Muscle of leg (tissue), 11 donors: ENCODE data around the gene DYNC2I2. TPM values are rescaled to one million over a fixed set of nuclear protein-coding genes. Genes with fewer than 3 reads are reported as not detected.

Experiments used
- DNase-seq: peaks from one replicate; pipeline ENCODE4 v3.0.0; 2013
- H3K27ac ChIP-seq: one replicate; pipeline ENCODE4 v1.5.1; 2013; ENCODE audit warnings: mild to moderate bottlenecking, low read length, control low read depth
- H3K27me3 ChIP-seq: one replicate; pipeline ENCODE4 v1.6.1; 2013; ENCODE audit warnings: low read length; ENCODE audit not compliant: control insufficient read depth, insufficient read depth
- H3K36me3 ChIP-seq: one replicate; pipeline ENCODE4 v1.6.1; 2013; ENCODE audit warnings: low read length; ENCODE audit not compliant: control insufficient read depth, insufficient read depth
- H3K4me1 ChIP-seq: one replicate; pipeline ENCODE4 v1.6.1; 2013; ENCODE audit warnings: low read length; ENCODE audit not compliant: control insufficient read depth, insufficient read depth
- H3K4me3 ChIP-seq: one replicate; pipeline ENCODE4 v1.5.1; 2013; ENCODE audit warnings: low read length, control low read depth
- H3K9me3 ChIP-seq: replicated peaks from 2 replicates; pipeline ENCODE4 v1.6.1; 2013; ENCODE audit warnings: low read depth, low read length; ENCODE audit not compliant: control insufficient read depth
- WGBS: methylation state at CpG from one replicate; pipeline ENCODE4 v1.1.5; 2013; ENCODE audit warnings: missing lambda C conversion rate; ENCODE audit not compliant: insufficient coverage; 5-methylcytosine and 5-hydroxymethylcytosine counted together
- polyA plus RNA-seq, 8 donors: library from polyadenylated mRNA; unstranded; fragments of 120-200 nt; gene quantifications; one replicate each; pipeline versions ENCODE4 v1.2.1 to v1.2.3, GENCODE V29; 2013; ENCODE audit warnings: inconsistent platforms in 1 of 8, low replicate concordance in 1 of 8; ENCODE audit not compliant: insufficient read length in 8 of 8, insufficient read depth in 1 of 8
- total RNA-seq: library from RNA; stranded (reverse); fragments of 120-200 nt; gene quantifications from one replicate; pipeline ENCODE4 v1.2.4, GENCODE V29; 2013

Gene DYNC2I2
- total and polyA plus RNA-seq, 9 donors: 40.8 to 60.5 (median 50.0) TPM

DNA sequence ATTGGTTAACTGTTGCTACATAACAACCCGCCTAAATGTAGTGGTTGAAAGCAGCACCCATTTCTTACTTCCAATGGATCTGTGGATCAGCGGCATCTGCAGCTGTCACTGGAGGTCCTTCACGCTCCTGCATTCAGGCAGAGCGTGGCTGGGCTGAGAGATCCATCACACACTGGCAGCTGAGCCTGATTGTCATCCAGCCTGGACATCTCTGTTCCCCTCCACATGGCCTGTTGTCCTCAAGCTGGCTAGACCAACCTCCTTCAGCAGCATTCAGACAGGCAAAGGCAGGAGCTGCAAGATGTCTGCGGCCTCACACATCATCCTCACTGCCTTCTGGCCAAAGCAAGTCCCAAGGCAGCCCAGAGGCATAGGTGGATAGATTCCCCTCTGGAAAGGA is 36.9 kb downstream of the DYNC2I2 start:
- Histone ChIP-seq H3K36me3 (peaks cover 87% of the 10 kb centered on the region), H3K27ac (no peak overlapping the region), H3K9me3 (no peaks in the 10 kb centered on the region), H3K27me3 (no peaks in the 10 kb centered on the region), H3K4me1 (no peaks in the 10 kb centered on the region), H3K4me3 (no peak overlapping the region)
- DNase-seq: no peak
- WGBS: 92% methylated on average over 3 of the region's 5 CpGs

GRCh38 chr9:128619127-128619526 is 37.5 kb downstream of the DYNC2I2 start:
- no peak for DNase-seq
- H3K27me3 ChIP-seq: no peaks in the 10 kb centered on the region
- no peak overlapping the region for H3K4me3 ChIP-seq
- no peaks in the 10 kb centered on the region for H3K9me3 ChIP-seq
- 96% methylated on average over 5 of the region's 6 CpGs for WGBS
- H3K36me3 ChIP-seq: peaks cover 87% of the 10 kb centered on the region
- no peak overlapping the region for H3K27ac ChIP-seq
- H3K4me1 ChIP-seq: no peaks in the 10 kb centered on the region

DNA sequence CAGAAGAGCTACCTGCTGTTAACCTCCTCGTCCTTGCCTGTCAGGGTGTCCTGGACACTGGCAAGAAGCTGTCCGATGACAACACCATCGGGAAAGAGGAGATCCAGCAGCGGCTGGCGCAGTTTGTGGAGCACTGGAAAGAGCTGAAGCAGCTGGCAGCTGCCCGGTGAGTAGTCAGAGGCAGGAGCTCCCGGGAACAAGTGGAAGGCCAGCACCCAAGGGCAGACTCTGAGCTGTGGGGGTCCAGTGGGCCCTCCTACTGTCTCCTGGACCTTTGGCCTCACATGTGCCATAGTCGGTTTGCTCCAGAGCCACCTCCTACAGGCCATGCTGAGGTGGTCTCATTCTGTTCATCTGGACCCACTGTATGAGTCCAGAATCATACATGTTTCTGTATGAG is 38.7 kb downstream of the DYNC2I2 start:
- DNase-seq: no peak
- Histone ChIP-seq H3K27me3 (no peaks in the 10 kb centered on the region), H3K4me3 (no peak overlapping the region), H3K4me1 (no peaks in the 10 kb centered on the region), H3K9me3 (no peaks in the 10 kb centered on the region), H3K36me3 (peaks cover 91% of the 10 kb centered on the region), H3K27ac (no peak overlapping the region)
- 92% methylated on average over 8 of the region's 8 CpGs for WGBS

GRCh38 chr9:128615571-128615970 is 41.1 kb downstream of the DYNC2I2 start:
- H3K4me3 ChIP-seq: no peak overlapping the region
- DNase-seq: no peak
- H3K27ac ChIP-seq: no peak overlapping the region
- 97% methylated on average over 12 of the region's 12 CpGs for WGBS
- H3K4me1 ChIP-seq: no peaks in the 10 kb centered on the region
- no peaks in the 10 kb centered on the region for H3K9me3 ChIP-seq
- H3K36me3 ChIP-seq: peaks cover 92% of the 10 kb centered on the region
- no peaks in the 10 kb centered on the region for H3K27me3 ChIP-seq

DNA sequence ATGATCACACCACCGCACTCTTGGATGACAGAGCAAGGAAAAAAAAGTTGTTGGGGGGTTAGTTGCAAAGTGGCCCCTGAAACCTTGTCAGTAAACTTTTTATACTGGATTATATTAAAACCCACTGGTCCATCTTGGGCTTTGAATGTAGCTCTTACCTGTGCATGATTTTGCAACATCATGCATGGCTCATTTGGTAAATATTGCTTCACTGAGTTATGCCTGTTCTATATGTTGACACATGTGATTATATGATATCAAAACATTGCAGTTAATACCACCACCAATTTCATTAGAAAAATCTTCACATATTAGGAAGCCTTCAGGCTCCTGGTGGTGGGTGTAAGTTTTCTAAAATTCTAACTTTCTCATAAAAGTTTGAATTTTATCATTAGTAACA is 41.9 kb downstream of the DYNC2I2 start:
- Histone ChIP-seq H3K4me3 (no peak overlapping the region), H3K36me3 (peaks cover 92% of the 10 kb centered on the region), H3K27me3 (no peaks in the 10 kb centered on the region), H3K9me3 (no peaks in the 10 kb centered on the region), H3K27ac (no peak overlapping the region), H3K4me1 (no peaks in the 10 kb centered on the region)
- DNase-seq: no peak
- WGBS: no CpG with 5 or more reads among the region's 1 CpG

DNA sequence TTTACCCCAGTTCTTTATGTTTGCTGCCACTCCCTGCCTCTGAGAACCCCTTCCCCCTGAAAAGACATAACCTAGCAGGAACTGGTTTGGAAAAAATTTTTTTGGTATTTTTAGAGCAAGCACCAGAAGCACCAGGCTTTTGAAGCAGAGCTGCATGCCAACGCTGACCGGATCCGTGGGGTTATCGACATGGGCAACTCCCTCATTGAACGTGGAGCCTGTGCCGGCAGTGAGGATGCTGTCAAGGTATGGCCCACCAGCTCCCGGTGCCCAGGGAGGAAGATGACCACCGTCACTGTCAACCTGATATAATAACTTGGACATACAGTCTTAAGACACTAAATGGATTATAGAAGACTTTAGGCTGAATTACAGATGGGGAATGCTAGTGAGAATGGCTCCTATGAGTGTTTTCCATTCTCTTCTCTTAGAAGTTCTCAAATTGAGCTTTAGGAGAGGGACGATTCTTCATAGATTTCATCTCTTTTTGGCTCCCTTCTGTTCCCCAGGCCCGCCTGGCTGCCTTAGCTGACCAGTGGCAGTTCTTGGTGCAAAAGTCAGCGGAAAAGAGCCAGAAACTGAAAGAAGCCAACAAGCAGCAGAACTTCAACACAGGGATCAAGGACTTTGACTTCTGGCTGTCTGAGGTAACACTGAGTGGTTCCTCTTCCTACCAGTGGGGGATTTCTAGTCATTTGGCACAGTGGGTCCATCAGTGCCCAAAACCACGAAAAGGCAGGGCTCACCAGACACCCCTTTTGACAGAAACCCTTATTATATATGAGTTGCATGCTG is 44.9 kb downstream of the DYNC2I2 start:
- Histone ChIP-seq H3K4me3 (no peak overlapping the region), H3K27me3 (no peaks in the 10 kb centered on the region), H3K36me3 (peaks cover 92% of the 10 kb centered on the region), H3K9me3 (no peaks in the 10 kb centered on the region), H3K4me1 (peaks cover 17% of the 10 kb centered on the region), H3K27ac (no peak overlapping the region)
- WGBS: 98% methylated on average over 5 of the region's 12 CpGs
- DNase-seq: no peak

DNA sequence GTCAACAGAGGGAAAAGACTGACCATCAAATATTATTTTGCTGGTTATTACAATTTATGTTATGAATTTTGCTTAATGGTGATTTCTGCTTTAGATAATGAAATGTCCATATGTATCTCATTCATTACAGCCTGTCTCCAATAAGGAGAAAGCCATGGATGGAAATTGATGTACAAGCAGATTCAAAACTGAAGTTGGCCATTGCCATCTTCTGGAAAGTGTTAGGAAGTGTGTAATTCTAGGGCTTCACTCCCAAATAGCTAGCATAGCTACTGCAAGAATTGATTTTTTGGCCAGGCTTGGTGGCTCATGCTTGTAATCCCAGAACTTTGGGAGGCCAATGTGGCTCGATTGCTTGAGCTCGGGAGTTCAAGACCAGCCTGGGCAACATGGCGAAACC is 45.8 kb downstream of the DYNC2I2 start:
- H3K4me1 ChIP-seq: peaks cover 19% of the 10 kb centered on the region
- no peaks in the 10 kb centered on the region for H3K9me3 ChIP-seq
- no peaks in the 10 kb centered on the region for H3K27me3 ChIP-seq
- no CpG with 5 or more reads among the region's 3 CpGs for WGBS
- DNase-seq: peak; percentile 60
- no peak overlapping the region for H3K27ac ChIP-seq
- H3K36me3 ChIP-seq: peaks cover 88% of the 10 kb centered on the region
- H3K4me3 ChIP-seq: no peak overlapping the region

- H3K9me3 ChIP-seq: no peaks in the 10 kb centered on the region
- no peak overlapping the region for H3K4me3 ChIP-seq
- H3K36me3 ChIP-seq: peaks cover 86% of the 10 kb centered on the region
- WGBS: 44% methylated on average over 11 of the region's 16 CpGs
- DNase-seq: peak; percentile 88
- H3K27ac ChIP-seq: peak overlapping the region; percentile 81
- H3K27me3 ChIP-seq: no peaks in the 10 kb centered on the region
- H3K4me1 ChIP-seq: peaks cover 19% of the 10 kb centered on the region
Measured at GRCh38 chr9:128607642-128608350, 48.9 kb downstream of the DYNC2I2 start.

- Histone ChIP-seq H3K36me3 (peaks cover 83% of the 10 kb centered on the region), H3K4me1 (peaks cover 16% of the 10 kb centered on the region), H3K9me3 (no peaks in the 10 kb centered on the region), H3K4me3 (no peak overlapping the region), H3K27ac (no peak overlapping the region), H3K27me3 (no peaks in the 10 kb centered on the region)
- WGBS: 87% methylated on average over 7 of the region's 8 CpGs
- DNase-seq: no peak
Measured at GRCh38 chr9:128603697-128604096, 53.0 kb downstream of the DYNC2I2 start.

DNA sequence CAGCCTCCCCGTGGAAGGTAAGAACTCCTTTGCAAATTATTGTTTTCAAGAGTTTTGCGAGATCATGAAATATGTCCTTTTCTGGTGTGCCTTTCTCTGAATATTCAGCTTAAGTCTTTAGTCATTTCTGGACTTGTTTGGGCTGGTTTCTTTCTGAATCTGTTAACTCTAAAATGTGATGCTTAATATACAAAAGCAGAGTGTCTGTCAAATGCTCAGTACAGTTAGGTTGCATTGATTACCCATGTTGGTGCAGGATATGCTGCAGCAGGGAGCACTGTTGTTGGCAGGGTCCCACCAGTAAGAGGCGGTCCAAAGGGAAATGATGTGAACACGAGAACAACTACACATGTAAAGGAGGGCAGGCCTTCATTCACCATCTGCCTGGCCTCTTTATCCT is 56.5 kb downstream of the DYNC2I2 start:
- DNase-seq: no peak
- Histone ChIP-seq H3K27ac (no peak overlapping the region), H3K4me1 (no peaks in the 10 kb centered on the region), H3K9me3 (no peaks in the 10 kb centered on the region), H3K27me3 (no peaks in the 10 kb centered on the region), H3K36me3 (peaks cover 87% of the 10 kb centered on the region), H3K4me3 (no peak overlapping the region)
- WGBS: 30% methylated on average over 3 of the region's 4 CpGs
